Measurements from ENCODE around the gene CLDN19. TPM values are rescaled to one million over a fixed set of nuclear protein-coding genes. Genes with fewer than 3 reads are reported as not detected.
A peak's percentile ranks its signal among the peaks of the same experiment; 100 is the strongest.

The CLDN19 gene
- total and polyA plus RNA-seq, 9 of the 15 experiments (the other 6 are each of a cell fraction or from before 2014, with no cell fraction given), result not detected

DNA sequence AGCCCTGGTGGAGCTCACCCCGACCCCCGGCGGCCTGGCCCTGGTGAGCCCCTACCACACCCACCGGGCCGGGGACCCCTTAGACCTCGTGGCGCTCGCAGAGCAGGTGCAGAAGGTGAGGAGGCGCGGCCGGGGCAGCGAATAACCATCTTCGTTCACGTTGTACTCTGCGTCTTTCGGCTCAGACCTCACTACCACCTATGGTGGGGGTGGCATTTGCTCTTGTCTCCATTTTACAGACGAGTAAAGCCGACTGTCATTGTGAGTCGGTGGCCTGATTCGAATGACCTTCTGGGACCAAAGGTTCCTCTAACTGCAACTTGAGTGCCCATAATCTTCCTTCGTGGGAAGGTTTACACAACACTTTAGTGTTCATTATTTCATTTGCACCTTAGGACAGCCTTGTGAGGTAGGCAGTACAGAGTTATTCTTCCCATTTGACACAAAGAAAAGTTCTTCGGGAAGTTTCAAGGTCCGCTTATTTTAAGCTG, 27.5 kb upstream of the CLDN19 start (continued):
- TF ChIP-seq UBTF (IDR thresholded peaks at IDR 0.05; ENCODE audit: borderline replicate concordance in 1 of 2, low read depth in 2 of 2, low read length in 2 of 2), result 0 out of 4 replicates have a peak, but pooled peaks of 1 of the 2 experiments have one; percentile 3
- TF ChIP-seq, protein P1, sequence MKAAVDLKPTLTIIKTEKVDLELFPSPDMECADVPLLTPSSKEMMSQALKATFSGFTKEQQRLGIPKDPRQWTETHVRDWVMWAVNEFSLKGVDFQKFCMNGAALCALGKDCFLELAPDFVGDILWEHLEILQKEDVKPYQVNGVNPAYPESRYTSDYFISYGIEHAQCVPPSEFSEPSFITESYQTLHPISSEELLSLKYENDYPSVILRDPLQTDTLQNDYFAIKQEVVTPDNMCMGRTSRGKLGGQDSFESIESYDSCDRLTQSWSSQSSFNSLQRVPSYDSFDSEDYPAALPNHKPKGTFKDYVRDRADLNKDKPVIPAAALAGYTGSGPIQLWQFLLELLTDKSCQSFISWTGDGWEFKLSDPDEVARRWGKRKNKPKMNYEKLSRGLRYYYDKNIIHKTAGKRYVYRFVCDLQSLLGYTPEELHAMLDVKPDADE (conservative IDR thresholded peaks at IDR 0.05; ENCODE audit: control insufficient read depth, low read depth, low read length), result peak; percentile 70; the same call in 1 of the 2 replicates
- TF ChIP-seq YY1 (IDR thresholded peaks at IDR 0.05; ENCODE audit: borderline replicate concordance in 1 of 3, control insufficient read depth in 1 of 3, extremely low read depth in 1 of 3, insufficient read depth in 3 of 3, insufficient read length in 1 of 3, insufficient replicate concordance in 2 of 3, low read depth in 1 of 3, low read length in 2 of 3), result peak in 1 of 3 experiments; percentile 22
- TF ChIP-seq, protein P2, sequence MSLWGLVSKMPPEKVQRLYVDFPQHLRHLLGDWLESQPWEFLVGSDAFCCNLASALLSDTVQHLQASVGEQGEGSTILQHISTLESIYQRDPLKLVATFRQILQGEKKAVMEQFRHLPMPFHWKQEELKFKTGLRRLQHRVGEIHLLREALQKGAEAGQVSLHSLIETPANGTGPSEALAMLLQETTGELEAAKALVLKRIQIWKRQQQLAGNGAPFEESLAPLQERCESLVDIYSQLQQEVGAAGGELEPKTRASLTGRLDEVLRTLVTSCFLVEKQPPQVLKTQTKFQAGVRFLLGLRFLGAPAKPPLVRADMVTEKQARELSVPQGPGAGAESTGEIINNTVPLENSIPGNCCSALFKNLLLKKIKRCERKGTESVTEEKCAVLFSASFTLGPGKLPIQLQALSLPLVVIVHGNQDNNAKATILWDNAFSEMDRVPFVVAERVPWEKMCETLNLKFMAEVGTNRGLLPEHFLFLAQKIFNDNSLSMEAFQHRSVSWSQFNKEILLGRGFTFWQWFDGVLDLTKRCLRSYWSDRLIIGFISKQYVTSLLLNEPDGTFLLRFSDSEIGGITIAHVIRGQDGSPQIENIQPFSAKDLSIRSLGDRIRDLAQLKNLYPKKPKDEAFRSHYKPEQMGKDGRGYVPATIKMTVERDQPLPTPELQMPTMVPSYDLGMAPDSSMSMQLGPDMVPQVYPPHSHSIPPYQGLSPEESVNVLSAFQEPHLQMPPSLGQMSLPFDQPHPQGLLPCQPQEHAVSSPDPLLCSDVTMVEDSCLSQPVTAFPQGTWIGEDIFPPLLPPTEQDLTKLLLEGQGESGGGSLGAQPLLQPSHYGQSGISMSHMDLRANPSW (CRISPR knock-in tag; IDR thresholded peaks at IDR 0.05), result no peak
- 0 out of 2 replicates have a peak, but pooled peaks have one; percentile 32 for TF ChIP-seq NFRKB (IDR thresholded peaks at IDR 0.05; ENCODE audit: low read depth)
- TF ChIP-seq ADNP (tag; IDR thresholded peaks at IDR 0.05), result no peak
- 0 out of 2 replicates have a peak, but pooled peaks have one; percentile 12 for TF ChIP-seq LCOR (CRISPR knock-in tag; IDR thresholded peaks at IDR 0.05)
- TF ChIP-seq HDAC8 (tag; IDR thresholded peaks at IDR 0.05), result 0 out of 2 replicates have a peak, but pooled peaks have one; percentile 32
- TF ChIP-seq ATF1 (CRISPR knock-in tag; IDR thresholded peaks at IDR 0.05), result no peak
- TF ChIP-seq ATF1 (tag; IDR thresholded peaks at IDR 0.05), result peak; percentile 51
- TF ChIP-seq, protein P3, sequence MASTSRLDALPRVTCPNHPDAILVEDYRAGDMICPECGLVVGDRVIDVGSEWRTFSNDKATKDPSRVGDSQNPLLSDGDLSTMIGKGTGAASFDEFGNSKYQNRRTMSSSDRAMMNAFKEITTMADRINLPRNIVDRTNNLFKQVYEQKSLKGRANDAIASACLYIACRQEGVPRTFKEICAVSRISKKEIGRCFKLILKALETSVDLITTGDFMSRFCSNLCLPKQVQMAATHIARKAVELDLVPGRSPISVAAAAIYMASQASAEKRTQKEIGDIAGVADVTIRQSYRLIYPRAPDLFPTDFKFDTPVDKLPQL (IDR thresholded peaks at IDR 0.05; ENCODE audit: extremely low read depth, insufficient read length), result no peak
- no peak for TF ChIP-seq XRCC4 (IDR thresholded peaks at IDR 0.05; ENCODE audit: extremely low read depth, insufficient read depth, insufficient read length)
- TF ChIP-seq MYC (IDR thresholded peaks at IDR 0.05; ENCODE audit: low read depth, low read length), result peak; percentile 45; the same call in 1 of the 2 replicates
- no peak for TF ChIP-seq MYC (CRISPR knock-in tag; IDR thresholded peaks at IDR 0.05; ENCODE audit: borderline replicate concordance, low read depth)
- TF ChIP-seq SMARCA4 (IDR thresholded peaks at IDR 0.05), result peak; percentile 41; the same call in 1 of the 2 replicates
- TF ChIP-seq FOXJ3 (CRISPR knock-in tag; IDR thresholded peaks at IDR 0.05), result no peak
- TF ChIP-seq TOE1 (IDR thresholded peaks at IDR 0.05; ENCODE audit: borderline replicate concordance), result 0 out of 2 replicates have a peak, but pooled peaks have one; percentile 39
- TF ChIP-seq TOE1 (CRISPR knock-in tag; IDR thresholded peaks at IDR 0.05; ENCODE audit: borderline replicate concordance, low read depth), result no peak
- TF ChIP-seq, protein P4, sequence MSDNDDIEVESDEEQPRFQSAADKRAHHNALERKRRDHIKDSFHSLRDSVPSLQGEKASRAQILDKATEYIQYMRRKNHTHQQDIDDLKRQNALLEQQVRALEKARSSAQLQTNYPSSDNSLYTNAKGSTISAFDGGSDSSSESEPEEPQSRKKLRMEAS (CRISPR knock-in tag; IDR thresholded peaks at IDR 0.05), result peak; percentile 78
- no peak for TF ChIP-seq ETS2 (tag; IDR thresholded peaks at IDR 0.05; ENCODE audit: borderline replicate concordance, poor library complexity, severe bottlenecking)
